ENCODE results near the gene HOXA10.

HOXA10 gene

GRCh38 chr7:27146491-27147198 lies 27.5 kb downstream of the HOXA10 start:
- FAIRE-seq (no peak), DNase-seq (ENCODE audit: insufficient read length, low spot score) (no peak)

- DNase-seq (ENCODE audit: insufficient read length, low spot score) (no peak), FAIRE-seq (no peak)
Observed at GRCh38 chr7:27145914-27146412, 28.2 kb downstream of the HOXA10 start.

- DNase-seq (ENCODE audit: insufficient read length, low spot score) (no peak), FAIRE-seq (no peak)
Observed at GRCh38 chr7:27145165-27145913, 28.8 kb downstream of the HOXA10 start.

GRCh38 chr7:27144781-27145164 lies 29.3 kb downstream of the HOXA10 start:
- no peak for DNase-seq (ENCODE audit: insufficient read length, low spot score)
- FAIRE-seq: no peak

- no peak for FAIRE-seq
- DNase-seq (ENCODE audit: insufficient read length, low spot score): no peak
Observed at GRCh38 chr7:27143950-27144780, 30.0 kb downstream of the HOXA10 start.

- DNase-seq (ENCODE audit: insufficient read length, low spot score) (peak; percentile 94), FAIRE-seq (peak; percentile 95)
Observed at GRCh38 chr7:27143023-27143949, 30.8 kb downstream of the HOXA10 start, which contains the start of gene HOXA5. TSS of gene HOXA5 (minus strand) at chr7:27143681. CDS start at chr7:27143607, 74 bp downstream.

- FAIRE-seq (no peak), DNase-seq (ENCODE audit: insufficient read length, low spot score) (no peak)
Observed at GRCh38 chr7:27142580-27143022, 31.5 kb downstream of the HOXA10 start.

- no peak for FAIRE-seq
Observed at GRCh38 chr7:27141923-27142579, 32.1 kb downstream of the HOXA10 start.

GRCh38 chr7:27141137-27141922 lies 32.8 kb downstream of the HOXA10 start:
- no peak for DNase-seq (ENCODE audit: insufficient read length, low spot score)
- FAIRE-seq: no peak

More at GRCh38 chr7:27141923-27142579, 32.1 kb downstream of the HOXA10 start:
- no peak for DNase-seq (ENCODE audit: insufficient read length, low spot score)

- FAIRE-seq: no peak
- no peak for DNase-seq (ENCODE audit: insufficient read length, low spot score)
Observed at GRCh38 chr7:27140126-27140857, 33.8 kb downstream of the HOXA10 start.

GRCh38 chr7:27139334-27140125 lies 34.6 kb downstream of the HOXA10 start:
- no peak for FAIRE-seq
- no peak for DNase-seq (ENCODE audit: insufficient read length, low spot score)

GRCh38 chr7:27138985-27139333 lies 35.2 kb downstream of the HOXA10 start:
- DNase-seq (ENCODE audit: insufficient read length, low spot score) (no peak), FAIRE-seq (no peak)

- FAIRE-seq: no peak
Observed at GRCh38 chr7:27138472-27138871, 35.6 kb downstream of the HOXA10 start.

GRCh38 chr7:27137640-27138315 lies 36.3 kb downstream of the HOXA10 start:
- DNase-seq (ENCODE audit: insufficient read length, low spot score): no peak
- FAIRE-seq: no peak

More at GRCh38 chr7:27138472-27138871, 35.6 kb downstream of the HOXA10 start:
- no peak for DNase-seq (ENCODE audit: insufficient read length, low spot score)

- FAIRE-seq: no peak
- no peak for DNase-seq (ENCODE audit: insufficient read length, low spot score)
Observed at GRCh38 chr7:27134392-27134791, 39.7 kb downstream of the HOXA10 start.

GRCh38 chr7:27133409-27134231 lies 40.5 kb downstream of the HOXA10 start:
- DNase-seq (ENCODE audit: insufficient read length, low spot score): no peak
- FAIRE-seq: no peak

All from HTR-8/SVneo (cell line).